Measurements from ENCODE around the gene PCGF3.
"Not testable (repeated sequence)": the region's sequence is repeated elsewhere in the genome, so short reads cannot be mapped to it uniquely, and the experiment has no call there.

PCGF3 gene

DNA sequence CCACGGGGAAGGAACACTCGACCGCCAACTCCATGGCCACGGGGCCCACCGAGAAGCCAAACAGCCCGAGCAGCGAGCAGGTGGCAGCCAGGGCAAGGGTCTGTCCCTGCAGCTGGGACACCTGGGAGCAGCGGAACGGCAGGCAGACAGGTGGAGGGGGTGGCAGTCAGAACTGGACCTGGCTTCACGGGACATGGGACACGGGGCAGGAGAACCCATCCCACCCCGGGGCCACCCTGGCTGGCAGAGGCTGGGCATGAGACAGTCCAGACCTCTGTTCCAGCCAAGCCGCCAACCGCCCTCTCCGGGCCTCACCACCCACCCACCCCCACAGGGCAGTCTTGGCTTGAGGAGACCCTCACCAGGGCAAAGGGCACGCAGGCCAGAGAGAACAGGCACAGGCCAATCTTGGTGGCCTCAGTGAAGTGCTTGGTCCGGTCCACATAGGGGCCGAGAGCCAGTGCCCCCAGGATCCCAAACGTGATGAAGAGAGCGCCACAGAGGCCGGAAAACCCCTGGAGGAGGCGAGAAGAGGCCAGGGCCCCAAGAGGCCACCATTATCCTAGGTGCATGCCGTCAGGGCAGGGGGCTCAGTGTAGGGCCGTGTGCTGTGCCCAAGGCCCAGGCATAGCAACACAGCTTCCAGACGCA is 22.3 kb upstream of the PCGF3 start:
- DNase-seq = no peak

DNA sequence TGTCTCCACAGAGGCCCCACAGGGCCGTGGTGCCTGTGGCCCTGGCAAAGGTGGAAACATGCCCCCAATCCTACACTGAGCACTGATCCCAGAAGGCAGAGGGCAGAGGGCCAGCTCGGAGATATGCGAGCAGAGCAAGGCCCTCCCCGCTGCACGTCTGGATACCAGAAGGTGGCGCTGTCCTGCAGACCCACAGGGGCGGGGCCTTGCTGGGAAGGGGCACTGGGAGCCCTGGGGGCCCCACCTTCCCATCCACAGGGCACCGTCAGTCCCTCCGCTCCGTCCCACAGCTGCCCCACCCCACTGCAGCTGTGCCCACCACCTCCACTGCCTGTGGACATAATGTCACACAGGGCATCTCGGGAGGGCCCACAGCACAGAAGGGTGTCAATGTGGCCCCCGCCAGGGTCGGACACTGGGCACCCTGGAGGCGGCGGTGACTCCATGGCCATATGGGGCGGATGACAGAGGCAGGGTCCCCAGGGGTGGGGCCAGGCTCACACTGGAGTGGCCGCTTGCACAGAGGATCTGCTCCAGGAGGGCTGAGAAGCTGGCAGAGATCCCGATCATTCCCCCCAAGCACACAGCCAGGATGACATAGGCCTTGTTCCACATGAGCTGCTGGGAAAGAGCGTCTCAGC is 21.5 kb upstream of the PCGF3 start:
- peak; percentile 40 for DNase-seq

DNA sequence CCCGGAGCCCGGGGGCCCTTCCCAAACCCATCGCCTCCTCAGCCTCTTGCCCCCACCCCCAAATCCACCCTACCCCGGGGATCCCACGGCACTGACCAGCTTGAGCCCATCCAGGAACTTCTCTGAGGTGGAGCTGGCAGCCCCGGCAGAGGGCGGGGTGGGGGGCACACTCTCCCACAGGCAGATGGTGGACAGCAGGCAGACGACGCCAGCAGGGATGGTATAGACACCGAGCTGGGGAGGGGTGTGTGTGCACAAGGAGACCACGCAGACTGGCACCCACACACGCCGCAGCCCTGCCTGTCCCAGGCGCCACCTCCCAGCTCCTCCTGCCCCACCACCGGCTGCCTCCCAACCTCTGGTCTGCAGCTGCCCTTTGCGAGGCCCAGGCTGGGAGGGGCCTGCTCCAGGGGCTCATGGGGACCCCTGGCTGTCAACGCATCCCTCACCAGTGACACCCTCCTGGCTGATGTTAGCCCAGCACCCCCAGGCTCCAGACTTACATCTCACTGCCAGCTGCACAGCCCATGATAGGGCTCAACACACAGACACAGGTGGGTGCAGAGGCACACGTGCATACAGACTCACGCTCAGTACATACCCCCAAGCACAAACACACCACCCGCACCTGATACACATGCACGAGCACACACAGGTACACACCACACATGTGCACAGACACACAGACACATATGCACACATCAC is 20.9 kb upstream of the PCGF3 start:
- DNase-seq = no peak

DNA sequence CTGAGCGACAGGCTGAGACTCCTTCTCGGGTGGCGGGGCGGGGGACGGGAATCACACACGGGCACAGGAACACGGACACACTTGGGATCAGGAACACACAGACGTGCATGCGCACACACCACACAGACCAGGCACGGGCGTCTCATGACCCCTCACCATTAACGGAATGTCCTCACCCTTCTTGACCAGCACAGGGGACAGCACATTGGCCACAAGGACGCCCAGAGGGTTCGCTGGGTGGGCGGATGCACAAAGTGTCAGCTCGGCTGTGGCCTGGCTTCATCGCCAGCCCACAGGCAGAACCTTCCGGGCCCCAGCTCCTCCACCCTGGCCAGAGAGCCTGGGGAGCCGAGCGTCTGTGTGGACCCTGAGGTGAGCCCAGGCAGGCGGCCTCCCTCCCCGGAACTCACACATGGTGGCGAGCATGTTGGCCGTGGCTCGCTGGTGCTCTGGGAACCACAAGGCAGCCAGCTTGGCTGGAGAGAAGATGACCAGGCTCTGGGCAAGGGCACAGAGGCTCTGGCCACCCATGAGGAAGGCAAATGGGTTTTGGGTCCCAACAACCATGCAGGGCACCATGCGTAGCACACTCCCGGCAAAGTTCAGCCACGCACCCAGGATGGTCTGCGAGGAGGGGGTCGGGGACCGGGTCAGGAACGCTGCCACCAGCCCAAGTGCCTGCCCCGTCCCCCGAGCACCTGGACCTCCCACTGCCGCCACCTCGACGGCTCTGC is 19.8 kb upstream of the PCGF3 start:
- DNase-seq = no peak

DNA sequence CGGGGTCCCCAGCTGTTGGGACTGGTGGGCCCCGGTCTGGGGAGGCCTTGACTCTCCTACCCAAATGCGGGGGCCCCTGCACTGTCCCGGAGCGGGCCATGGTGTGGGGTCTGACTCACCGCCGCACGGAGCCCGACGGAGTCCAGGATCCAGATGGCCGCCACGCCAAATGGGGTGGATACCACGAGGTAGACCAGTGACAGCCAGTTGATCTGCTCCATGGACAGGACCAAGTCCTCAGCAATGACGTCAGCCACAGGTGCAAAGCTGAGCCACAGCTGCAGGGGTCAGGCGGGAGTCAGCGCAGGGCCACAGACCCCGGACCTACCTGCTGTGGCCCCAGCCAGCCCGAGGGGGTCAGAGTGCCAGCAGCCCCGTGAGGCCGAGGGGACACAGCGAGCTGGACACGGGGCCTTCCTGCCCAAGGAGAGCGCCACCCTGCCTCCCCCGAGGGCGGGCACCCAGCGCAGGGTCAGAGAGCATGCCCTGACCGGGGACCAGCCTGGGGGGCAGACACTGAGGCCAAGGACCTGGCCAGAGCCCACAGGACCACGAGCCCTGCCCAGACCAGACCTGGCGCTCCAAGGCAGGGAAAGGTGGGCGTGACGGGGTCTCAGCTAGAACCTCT is 19.1 kb upstream of the PCGF3 start:
- DNase-seq = no peak

DNA sequence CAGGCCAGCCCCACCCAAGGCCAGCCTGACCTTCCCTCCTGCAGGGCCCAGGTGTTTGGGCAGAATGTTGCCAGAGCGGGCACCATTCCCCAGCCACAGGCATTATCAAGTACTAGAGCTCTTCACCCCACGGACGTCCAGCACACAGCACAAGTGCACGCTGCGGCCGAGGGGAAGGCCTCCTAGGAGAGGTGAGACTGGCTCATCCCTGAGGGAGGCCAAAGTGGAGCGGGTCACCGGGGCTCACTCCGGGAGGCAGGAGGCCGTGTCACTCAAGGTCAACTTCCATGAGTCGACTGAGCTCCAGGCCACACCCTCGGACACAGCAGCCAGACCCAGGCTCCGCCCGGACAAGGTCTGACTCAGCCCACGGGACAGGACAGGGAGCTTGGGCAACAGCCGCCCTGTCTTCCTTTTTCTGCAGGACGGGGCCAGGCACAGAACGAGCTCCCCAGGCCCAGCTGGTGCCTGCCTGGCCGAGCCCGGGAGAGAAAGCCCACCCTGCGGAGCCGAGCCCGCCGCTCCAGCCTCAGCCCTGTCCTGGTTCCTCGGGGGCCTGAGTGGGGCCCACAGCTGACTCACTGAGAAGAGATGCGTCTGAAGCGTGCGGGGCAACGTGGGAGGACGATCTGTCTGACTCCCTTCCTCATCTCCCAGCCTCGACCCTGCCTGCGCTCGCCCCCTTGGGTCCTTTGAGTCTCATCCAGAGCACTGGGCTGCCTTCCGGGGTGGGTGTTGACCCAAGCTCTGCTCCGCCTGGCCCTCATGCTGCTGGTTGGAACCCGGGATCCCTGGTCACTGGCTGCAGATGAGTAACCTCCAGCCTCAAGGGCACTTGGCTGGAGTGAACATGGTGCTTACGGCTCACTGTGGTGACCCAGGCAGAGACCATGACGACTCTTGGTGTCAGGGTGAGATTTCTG is 18.3 kb upstream of the PCGF3 start:
- no peak for DNase-seq

DNA sequence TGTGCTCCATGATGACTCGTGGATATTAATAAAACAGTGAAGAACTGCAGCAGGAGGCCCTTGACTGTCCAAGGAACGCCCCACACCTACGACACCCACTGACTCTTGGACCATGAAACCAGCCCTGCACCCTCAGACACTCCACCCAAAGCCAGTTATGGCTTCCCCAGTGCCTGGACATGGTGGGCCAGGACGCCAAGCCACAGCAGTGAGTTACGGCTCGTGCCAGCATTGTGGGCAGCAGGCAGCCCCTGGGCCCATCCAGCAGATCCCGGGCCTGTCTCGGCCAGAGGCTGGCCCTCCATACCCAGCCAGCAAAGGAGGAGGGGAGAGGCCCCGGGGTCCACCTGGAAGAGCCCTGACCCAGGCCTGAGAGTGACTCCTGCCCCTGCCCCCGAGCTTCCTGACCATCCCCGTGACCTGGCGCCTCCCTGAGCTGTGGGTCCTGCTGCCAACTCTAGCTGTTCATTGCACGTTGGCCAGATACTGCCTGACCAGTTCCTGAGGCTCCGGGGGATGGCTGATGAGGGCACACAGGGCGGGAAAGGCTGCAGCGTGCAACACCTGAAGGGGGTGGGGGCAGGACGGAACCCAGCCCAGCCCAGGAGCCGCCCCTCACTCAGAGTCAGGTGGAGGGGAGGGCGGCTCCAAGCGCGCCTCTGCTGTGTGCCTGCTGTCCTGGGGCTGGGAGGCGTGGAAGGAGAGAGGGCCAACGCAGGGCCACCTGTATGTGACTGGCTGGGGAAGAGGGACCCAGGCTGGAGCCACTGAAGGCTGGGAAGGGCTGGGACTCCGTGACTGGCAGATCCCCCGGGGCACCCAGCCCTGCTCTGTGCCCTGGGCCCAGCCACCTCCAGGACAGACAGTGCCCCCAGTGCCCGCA is 17.4 kb upstream of the PCGF3 start:
- no peak for DNase-seq

DNA sequence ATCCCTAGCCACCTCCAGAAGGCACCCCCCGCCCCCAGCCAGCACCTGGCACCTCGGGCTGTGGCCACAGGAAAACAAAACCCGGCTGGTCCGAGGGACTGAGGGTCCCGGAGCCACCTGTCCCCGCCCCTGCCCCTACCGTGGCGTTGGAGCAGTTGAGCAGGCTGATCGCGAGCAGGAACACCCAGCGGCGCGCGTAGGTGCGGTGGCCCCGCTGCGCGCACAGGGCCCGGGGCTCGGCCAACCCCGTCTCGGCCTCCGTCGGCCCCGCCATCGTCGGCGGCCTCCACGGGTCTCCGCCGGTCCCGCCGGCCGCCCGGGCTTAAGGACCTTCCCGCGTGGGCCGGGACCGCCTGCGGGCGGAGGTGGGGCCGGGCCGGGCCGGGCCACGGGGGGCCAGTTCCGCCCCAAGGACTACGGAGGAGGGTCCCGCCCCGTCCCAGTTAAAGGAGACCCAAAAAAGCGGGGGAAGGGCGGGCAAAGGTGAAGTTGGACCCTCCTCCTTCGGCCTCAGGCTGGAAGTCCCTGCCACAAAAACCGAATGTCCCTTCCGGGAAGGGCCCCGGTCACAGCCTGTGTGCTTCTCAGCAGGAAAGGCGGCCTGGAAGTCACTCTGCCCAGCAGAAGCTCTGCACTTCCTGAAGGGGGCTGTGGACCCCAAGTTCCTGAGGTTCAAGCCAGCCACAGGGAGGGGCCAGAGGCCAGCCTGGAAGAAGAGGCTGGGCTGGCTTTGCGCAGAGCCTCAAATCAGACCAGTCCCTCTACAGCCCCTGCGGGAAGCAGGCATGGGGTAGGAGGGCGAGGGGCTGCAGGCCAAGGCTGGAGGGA is 16.6 kb upstream of the PCGF3 start, which contains the start of gene SLC49A3:
SLC49A3 (minus strand) TSS at position 298 of the 828 bp plus-strand sequence; CDS start at position 274, 24 bp downstream.
- no peak for DNase-seq

DNA sequence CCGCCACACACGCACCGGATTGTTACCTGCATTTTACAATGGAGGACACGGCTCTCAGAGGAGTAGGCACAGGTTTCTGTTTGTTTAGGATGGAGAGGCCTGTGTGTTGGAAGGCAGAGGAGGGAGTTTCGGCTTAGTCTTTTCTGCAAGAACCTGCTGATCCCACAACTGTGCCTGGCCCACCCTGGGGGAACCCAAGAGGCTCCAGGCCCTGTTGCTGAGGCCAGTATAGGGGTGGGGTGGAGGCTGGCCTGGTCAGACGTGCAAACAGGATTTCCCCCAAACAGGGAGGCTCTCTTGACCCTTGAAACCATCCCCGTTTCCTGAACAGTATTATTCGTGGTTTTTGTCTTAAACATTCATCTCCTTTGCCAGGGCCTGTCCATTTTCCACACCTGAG is 15.9 kb upstream of the PCGF3 start:
- no peak for DNase-seq

DNA sequence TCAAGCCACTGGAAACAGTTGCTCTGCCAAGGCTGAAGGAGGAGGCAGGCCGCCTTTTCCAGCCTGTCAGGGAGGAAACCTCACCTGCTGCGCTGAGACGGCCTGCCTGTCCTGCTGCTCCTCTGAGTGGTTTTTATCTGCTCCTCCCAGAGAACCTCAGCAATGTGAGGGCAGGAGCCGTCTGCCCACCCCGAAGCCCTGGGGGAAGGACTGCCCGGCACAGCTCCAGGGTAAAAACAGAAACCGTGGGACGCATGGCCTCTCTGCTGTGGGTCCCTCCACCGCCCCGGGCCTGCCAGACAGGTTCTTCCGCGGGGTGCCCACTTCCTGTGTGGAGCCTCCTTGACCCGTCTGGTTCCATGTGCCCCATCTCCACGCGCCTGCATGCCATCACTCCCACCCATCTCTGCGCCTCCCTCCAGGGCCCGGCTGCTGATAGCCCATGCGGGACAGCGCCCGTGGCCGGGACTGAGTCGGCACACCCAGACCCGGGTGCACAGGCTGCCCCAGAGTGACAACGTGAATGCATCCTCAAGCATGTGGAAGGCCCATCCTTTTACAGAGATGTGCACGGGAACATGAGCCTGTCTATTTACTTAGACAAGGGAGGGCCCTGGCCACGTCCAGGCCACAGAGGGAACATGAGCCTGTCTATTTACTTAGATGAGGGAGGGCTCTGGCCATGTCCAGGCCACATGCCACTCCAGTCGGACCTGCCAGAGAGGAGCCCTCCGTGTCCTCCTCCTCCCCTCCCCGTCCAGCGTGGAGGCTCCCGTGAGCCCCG is 12.7 kb upstream of the PCGF3 start:
- no peak for DNase-seq

DNA sequence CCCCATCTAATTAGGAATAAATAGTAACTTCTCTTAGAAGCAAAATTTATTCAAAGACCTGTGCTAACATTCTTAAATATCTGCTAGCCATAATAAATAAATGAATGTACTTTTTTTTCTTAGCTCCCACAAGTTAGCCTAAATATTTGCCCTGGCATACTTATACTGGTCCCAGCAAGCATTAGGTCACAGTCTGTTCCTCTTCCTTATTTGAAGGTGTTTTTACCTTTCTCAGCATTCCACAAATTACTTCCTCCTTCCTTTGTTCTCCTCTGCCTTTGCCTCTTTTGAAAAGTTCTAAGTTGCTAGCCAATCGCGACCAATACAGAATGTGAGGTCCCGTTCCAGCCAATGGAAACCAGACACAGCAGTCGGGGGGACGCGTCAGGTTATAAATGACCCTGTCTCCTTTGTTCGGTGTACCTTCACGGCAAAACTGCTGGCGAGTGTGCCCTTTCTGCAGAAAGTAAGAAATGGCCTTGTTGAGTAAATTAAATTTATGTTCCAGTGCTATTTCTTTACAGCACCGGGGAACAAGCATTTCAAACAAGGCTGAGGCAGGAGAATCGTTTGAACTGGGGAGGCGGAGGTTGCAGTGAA is 11.2 kb upstream of the PCGF3 start:
- not testable (repeated sequence) for DNase-seq

DNA sequence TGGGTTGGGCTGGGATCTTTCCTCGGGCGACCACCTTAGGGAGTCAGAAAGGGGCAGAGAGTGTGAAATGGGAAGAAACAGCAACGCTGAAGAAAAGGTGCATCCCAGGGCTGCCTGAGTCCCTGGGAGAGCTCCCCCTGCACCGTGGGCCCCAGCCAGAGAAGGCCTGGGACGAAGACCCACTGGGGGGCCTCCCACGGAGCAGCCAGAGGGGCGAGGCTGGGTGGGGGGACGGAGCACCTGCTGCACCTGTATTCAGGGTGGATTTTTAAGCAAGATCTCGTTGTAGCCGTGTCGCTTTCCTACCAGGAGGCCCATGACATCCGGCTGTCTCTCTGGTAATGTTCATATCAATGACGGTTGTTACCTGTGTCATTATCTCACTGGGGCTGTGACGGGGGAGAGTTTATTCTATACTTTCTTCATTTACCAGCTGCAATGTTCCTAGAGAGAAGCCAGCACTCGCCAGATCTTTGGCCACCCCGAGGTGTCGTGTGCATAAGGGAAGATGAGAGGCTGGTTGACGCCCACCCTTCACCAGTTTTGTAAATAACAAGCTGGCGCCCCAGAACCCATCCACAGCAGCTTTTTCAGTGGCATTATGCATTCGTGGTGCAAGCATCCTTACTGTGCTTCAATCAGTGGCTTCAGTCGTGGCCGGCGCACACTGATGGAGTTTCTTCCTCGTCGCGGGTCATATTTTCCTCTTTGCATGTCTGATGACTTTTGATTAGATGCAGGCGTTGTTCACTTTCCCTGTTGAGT is 5.6 kb upstream of the PCGF3 start:
- DNase-seq = peak; percentile 31

DNA sequence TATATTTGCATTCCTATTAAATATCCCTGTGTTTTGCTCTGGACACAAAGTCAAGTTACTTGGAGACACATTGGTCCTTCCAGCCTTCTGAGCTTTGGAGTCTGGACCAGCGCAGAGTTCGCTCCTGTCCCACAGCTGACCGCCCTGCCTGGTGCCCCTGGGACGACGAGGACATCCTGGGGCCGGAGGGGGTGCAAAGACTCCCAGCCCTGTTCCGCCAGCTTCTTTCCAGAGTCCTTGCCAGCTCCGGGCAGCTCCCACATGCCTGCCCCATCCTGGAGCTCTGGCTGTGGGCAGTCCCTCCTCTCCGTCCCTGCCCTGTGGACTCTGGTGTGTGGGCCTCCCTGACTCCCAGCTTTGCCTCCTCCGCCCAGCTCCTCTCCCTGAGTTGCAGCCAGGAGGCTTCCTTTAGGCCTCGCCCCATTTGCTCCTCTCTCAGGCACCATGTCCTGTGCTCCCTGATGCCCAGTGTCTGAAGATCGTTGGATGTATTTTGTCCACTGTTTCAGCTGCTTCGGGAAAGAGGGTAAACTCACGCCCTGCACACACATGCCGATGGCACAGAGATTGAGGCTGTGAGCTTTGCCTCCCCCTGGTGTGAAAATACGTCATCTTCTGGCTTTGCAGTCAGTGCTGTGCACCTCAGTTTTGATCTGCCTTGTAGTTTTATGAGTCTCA is 4.9 kb upstream of the PCGF3 start:
- DNase-seq = no peak

DNA sequence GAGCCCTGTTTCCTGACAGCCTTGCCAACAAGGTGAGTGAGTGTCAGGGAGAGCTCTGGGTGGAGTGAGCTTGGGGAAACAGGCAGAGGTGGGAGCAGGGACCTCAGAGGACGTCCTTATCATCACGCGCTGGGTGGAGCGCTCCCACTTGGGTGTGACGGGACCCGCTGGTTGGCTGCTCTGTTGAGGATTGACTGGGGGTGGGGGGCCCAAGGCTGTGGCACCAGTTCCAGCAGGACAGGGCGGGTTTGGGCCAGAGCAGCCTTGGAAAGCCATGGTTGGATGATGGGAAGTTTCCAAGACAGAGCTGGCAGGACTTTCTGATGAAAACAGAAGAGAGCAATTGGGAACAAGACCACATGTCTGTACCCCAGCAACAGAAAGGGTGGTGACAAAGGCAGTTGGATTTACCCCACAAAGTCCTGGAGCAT is 3.0 kb upstream of the PCGF3 start:
- no peak for DNase-seq

DNA sequence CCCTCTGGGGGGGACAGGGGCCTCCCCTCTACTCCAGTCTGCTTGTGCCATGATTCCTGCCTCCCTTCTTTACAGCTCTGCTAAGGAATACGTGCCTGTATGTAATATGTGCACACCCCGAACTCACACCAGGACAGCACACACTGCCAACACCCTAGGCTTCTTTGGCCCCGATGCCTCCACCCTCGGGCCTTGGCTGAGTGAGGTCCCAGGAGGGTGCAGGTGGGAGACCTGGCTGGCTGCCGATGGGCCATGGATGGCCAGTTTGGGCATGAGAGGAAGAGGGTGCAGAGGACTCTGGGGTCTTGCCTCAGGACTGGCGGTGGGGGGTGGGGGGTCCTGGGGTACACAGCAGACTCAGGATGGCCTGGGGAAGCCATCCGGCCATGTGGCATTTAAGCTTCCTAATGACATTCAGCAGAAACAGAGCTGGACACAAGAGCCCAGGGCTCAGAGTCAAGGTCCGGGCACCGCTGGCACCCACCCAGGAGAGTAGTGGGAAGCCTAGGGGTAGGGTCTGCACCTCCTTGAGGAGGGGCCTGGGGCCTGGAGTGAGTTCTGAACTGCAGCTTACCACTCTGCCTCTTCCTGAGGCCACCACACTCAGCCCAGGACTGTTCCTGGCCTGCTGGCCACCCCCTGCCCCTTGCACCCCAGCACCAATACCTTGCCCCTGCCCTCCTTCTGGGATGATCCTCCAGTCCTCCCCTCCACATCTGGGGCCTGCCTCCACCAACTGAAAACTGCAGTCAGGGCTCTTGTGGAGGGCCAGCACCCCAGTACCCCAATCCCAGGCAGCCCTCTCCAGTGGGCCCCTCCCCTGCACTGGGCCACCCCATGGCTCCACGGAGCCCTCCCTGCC is 2.1 kb upstream of the PCGF3 start:
- DNase-seq = no peak

Data from NCI-H526 treated with DMSO at 0.1 percent for 48 hours (cell line).